HG02884 (cell line): ENCODE results near the gene ADGRL3.
"Not testable (repeated sequence)": the region's sequence is repeated elsewhere in the genome, so short reads cannot be mapped to it uniquely, and the experiment has no call there.

Experiments used
- ATAC-seq: cut with Tn5 transposase; IDR thresholded peaks from one replicate; pipeline ENCODE4 v1.9.1; 2021; ENCODE audit warnings: mild to moderate bottlenecking, moderate library complexity; ENCODE audit not compliant: unreplicated experiment

The ADGRL3 gene

GRCh38 chr4:61924131-61924530 is 724.0 kb downstream of the ADGRL3 start:
- ATAC-seq = no peak

- ATAC-seq = no peak
These were observed 733.4 kb downstream of the ADGRL3 start for GRCh38 chr4:61933527-61933926.

GRCh38 chr4:61934198-61934597 is 734.1 kb downstream of the ADGRL3 start:
- no peak for ATAC-seq

GRCh38 chr4:61938250-61938846 is 738.2 kb downstream of the ADGRL3 start:
- ATAC-seq = no peak

GRCh38 chr4:61950625-61951024 is 750.5 kb downstream of the ADGRL3 start:
- ATAC-seq = no peak

GRCh38 chr4:61953386-61953785 is 753.3 kb downstream of the ADGRL3 start:
- no peak for ATAC-seq

- no peak for ATAC-seq
These were observed 758.5 kb downstream of the ADGRL3 start for GRCh38 chr4:61958591-61958990.

- no peak for ATAC-seq
These were observed 759.0 kb downstream of the ADGRL3 start for GRCh38 chr4:61959087-61959486.

GRCh38 chr4:61984260-61984909 is 784.3 kb downstream of the ADGRL3 start:
- no peak for ATAC-seq

GRCh38 chr4:61985426-61985825 is 785.3 kb downstream of the ADGRL3 start:
- ATAC-seq = no peak

- ATAC-seq = not testable (repeated sequence)
These were observed 786.8 kb downstream of the ADGRL3 start for GRCh38 chr4:61986929-61987328.

- no peak for ATAC-seq
These were observed 792.2 kb downstream of the ADGRL3 start for GRCh38 chr4:61992351-61992750.

GRCh38 chr4:61994036-61994435 is 793.9 kb downstream of the ADGRL3 start:
- no peak for ATAC-seq

- ATAC-seq = no peak
These were observed 795.7 kb downstream of the ADGRL3 start for GRCh38 chr4:61995717-61996340.

- no peak for ATAC-seq
These were observed 796.8 kb downstream of the ADGRL3 start for GRCh38 chr4:61996943-61997342.

- ATAC-seq = no peak
These were observed 797.7 kb downstream of the ADGRL3 start for GRCh38 chr4:61997831-61998230.

GRCh38 chr4:62003695-62004094 is 803.6 kb downstream of the ADGRL3 start:
- no peak for ATAC-seq

- ATAC-seq = no peak
These were observed 804.8 kb downstream of the ADGRL3 start for GRCh38 chr4:62004881-62005280.

- no peak for ATAC-seq
These were observed 806.0 kb downstream of the ADGRL3 start for GRCh38 chr4:62006108-62006507.

- ATAC-seq = no peak
These were observed 815.1 kb downstream of the ADGRL3 start for GRCh38 chr4:62015043-62015739.

- ATAC-seq = no peak
These were observed 818.4 kb downstream of the ADGRL3 start for GRCh38 chr4:62018537-62018936.

GRCh38 chr4:62023633-62024032 is 823.5 kb downstream of the ADGRL3 start:
- ATAC-seq = no peak
